HG03139 (cell line): ENCODE data around the gene AKAP12.

ENCODE experiments used
- ATAC-seq: cut with Tn5 transposase; IDR thresholded peaks from one replicate; pipeline ENCODE4 v1.9.1; 2021; ENCODE audit not compliant: unreplicated experiment

The AKAP12 gene

GRCh38 chr6:151279891-151280290, 40.1 kb downstream of the AKAP12 start:
- ATAC-seq = no peak

- no peak for ATAC-seq
Measured at GRCh38 chr6:151280859-151281258, 41.1 kb downstream of the AKAP12 start.

GRCh38 chr6:151284012-151284411, 44.2 kb downstream of the AKAP12 start:
- ATAC-seq = no peak

- ATAC-seq = no peak
Measured at GRCh38 chr6:151284548-151285017, 44.8 kb downstream of the AKAP12 start.

GRCh38 chr6:151285122-151285521, 45.4 kb downstream of the AKAP12 start:
- ATAC-seq = no peak

- ATAC-seq = no peak
Measured at GRCh38 chr6:151286214-151286613, 46.4 kb downstream of the AKAP12 start.

GRCh38 chr6:151288712-151289398, 49.1 kb downstream of the AKAP12 start:
- ATAC-seq = no peak

GRCh38 chr6:151289399-151290007, 49.7 kb downstream of the AKAP12 start:
- ATAC-seq = no peak

- ATAC-seq = no peak
Measured at GRCh38 chr6:151290877-151291721, 51.3 kb downstream of the AKAP12 start.

GRCh38 chr6:151291722-151292059, 51.9 kb downstream of the AKAP12 start:
- ATAC-seq = no peak

- no peak for ATAC-seq
Measured at GRCh38 chr6:151292974-151293687, 53.4 kb downstream of the AKAP12 start.

- ATAC-seq = no peak
Measured at GRCh38 chr6:151293688-151294016, 53.9 kb downstream of the AKAP12 start.

GRCh38 chr6:151294561-151295101, 54.9 kb downstream of the AKAP12 start:
- no peak for ATAC-seq

- ATAC-seq = no peak
Measured at GRCh38 chr6:151297886-151298285, 58.1 kb downstream of the AKAP12 start.

GRCh38 chr6:151299011-151299410, 59.2 kb downstream of the AKAP12 start:
- no peak for ATAC-seq

- no peak for ATAC-seq
Measured at GRCh38 chr6:151300267-151300991, 60.7 kb downstream of the AKAP12 start.

GRCh38 chr6:151301547-151301946, 61.8 kb downstream of the AKAP12 start:
- no peak for ATAC-seq

GRCh38 chr6:151303231-151303630, 63.5 kb downstream of the AKAP12 start:
- ATAC-seq = no peak

- ATAC-seq = no peak
Measured at GRCh38 chr6:151306269-151306783, 66.6 kb downstream of the AKAP12 start.

- ATAC-seq = no peak
Measured at GRCh38 chr6:151307501-151307900, 67.7 kb downstream of the AKAP12 start.
